H9 (cell line): ENCODE measurements around the gene B3GNT5. TPM values are rescaled to one million over a fixed set of nuclear protein-coding genes. Genes with fewer than 3 reads are reported as not detected.

Experiments
- DNase-seq: peaks from one replicate; pipeline ENCODE4 v3.0.0-alpha.2; 2017
- H2AFZ ChIP-seq: one replicate; pipeline ENCODE4 v1.6.1; 2013; ENCODE audit warnings: mild to moderate bottlenecking, low read length, control low read depth, moderate library complexity
- H2AK5ac ChIP-seq: 2 replicates; pipeline ENCODE4 v1.6.1; 2013; ENCODE audit warnings: low read length, control low read depth, mixed read lengths; ENCODE audit not compliant: insufficient read length
- H2BK120ac ChIP-seq: one replicate; pipeline ENCODE4 v1.6.1; 2013; ENCODE audit warnings: low read depth, mild to moderate bottlenecking, low read length, control low read depth, inconsistent platforms; ENCODE audit not compliant: poor library complexity, severe bottlenecking
- H2BK12ac ChIP-seq: 2 replicates; pipeline ENCODE4 v1.6.1; 2013; ENCODE audit warnings: low read length, control low read depth, mixed read lengths, low read depth; ENCODE audit not compliant: insufficient read length
- H2BK15ac ChIP-seq: 2 replicates; pipeline ENCODE4 v1.6.1; 2013; ENCODE audit warnings: low read depth, low read length, control low read depth
- H2BK20ac ChIP-seq: one replicate; pipeline ENCODE4 v1.6.1; 2013; ENCODE audit warnings: low read depth, mild to moderate bottlenecking, low read length, control low read depth, inconsistent platforms; ENCODE audit not compliant: poor library complexity, severe bottlenecking
- H2BK5ac ChIP-seq: 2 replicates; pipeline ENCODE4 v1.6.1; 2013; ENCODE audit warnings: low read length, control low read depth, mixed read lengths; ENCODE audit not compliant: insufficient read length
- H3K14ac ChIP-seq: 2 replicates; pipeline ENCODE4 v1.6.1; 2013; ENCODE audit warnings: low read length, control low read depth; ENCODE audit not compliant: insufficient read depth
- H3K18ac ChIP-seq: 2 replicates; pipeline ENCODE4 v1.6.1; 2013; ENCODE audit warnings: low read depth, mild to moderate bottlenecking, mixed read lengths, low read length, control low read depth; ENCODE audit not compliant: insufficient read length
- H3K23ac ChIP-seq: 2 replicates; pipeline ENCODE4 v1.6.1; 2013; ENCODE audit warnings: low read length, control low read depth, mixed read lengths, low read depth; ENCODE audit not compliant: insufficient read length
- H3K23me2 ChIP-seq: 2 replicates; pipeline ENCODE4 v1.6.1; 2013; ENCODE audit warnings: low read depth, mild to moderate bottlenecking, mixed read lengths, low read length, control low read depth; ENCODE audit not compliant: insufficient read length, poor library complexity, severe bottlenecking
- H3K27ac ChIP-seq: 2 replicates; pipeline ENCODE4 v1.5.1; 2013; ENCODE audit warnings: low read length, control low read depth, mixed read lengths, low read depth; ENCODE audit not compliant: insufficient read length
- H3K27me3 ChIP-seq: 2 replicates; pipeline ENCODE4 v1.6.1; 2013; ENCODE audit warnings: low read length, control low read depth, inconsistent platforms; ENCODE audit not compliant: insufficient read depth
- H3K4ac ChIP-seq: 2 replicates; pipeline ENCODE4 v1.6.1; 2013; ENCODE audit warnings: low read depth, mild to moderate bottlenecking, control low read depth, inconsistent platforms, low read length, moderate library complexity
- H3K4me1 ChIP-seq: 2 replicates; pipeline ENCODE4 v1.6.1; 2013; ENCODE audit warnings: low read length, control low read depth, inconsistent platforms; ENCODE audit not compliant: insufficient read depth
- H3K4me2 ChIP-seq: 2 replicates; pipeline ENCODE4 v1.6.1; 2013; ENCODE audit warnings: low read length, control low read depth, mixed read lengths; ENCODE audit not compliant: insufficient read length, insufficient read depth
- H3K56ac ChIP-seq: 2 replicates; pipeline ENCODE4 v1.6.1; 2013; ENCODE audit warnings: low read depth, mild to moderate bottlenecking, mixed read lengths, low read length, control low read depth; ENCODE audit not compliant: insufficient read length
- H3K79me1 ChIP-seq: 2 replicates; pipeline ENCODE4 v1.6.1; 2013; ENCODE audit warnings: low read depth, mild to moderate bottlenecking, moderate library complexity, low read length, control low read depth, inconsistent platforms; ENCODE audit not compliant: insufficient read depth, poor library complexity, severe bottlenecking
- H3K79me2 ChIP-seq: 2 replicates; pipeline ENCODE4 v1.6.1; 2013; ENCODE audit warnings: low read length, control low read depth, inconsistent platforms; ENCODE audit not compliant: insufficient read depth
- H3K9ac ChIP-seq: 2 replicates; pipeline ENCODE4 v1.6.1; 2013; ENCODE audit warnings: low read length, control low read depth, mixed read lengths; ENCODE audit not compliant: insufficient read length; ENCODE audit errors: extremely low read depth
- H3K9me3 ChIP-seq: one replicate; pipeline ENCODE4 v1.6.1; 2013; ENCODE audit warnings: low read depth, low read length, inconsistent platforms; ENCODE audit not compliant: control insufficient read depth
- H3T11ph ChIP-seq: one replicate; pipeline ENCODE4 v1.6.1; 2013; ENCODE audit warnings: mild to moderate bottlenecking, low read length, control low read depth, inconsistent platforms
- H4K20me1 ChIP-seq: one replicate; pipeline ENCODE4 v1.6.1; 2013; ENCODE audit not compliant: control insufficient read depth, insufficient read length, insufficient read depth
- H4K5ac ChIP-seq: 2 replicates; pipeline ENCODE4 v1.6.1; 2013; ENCODE audit warnings: low read depth, mild to moderate bottlenecking, mixed read lengths, low read length, control low read depth; ENCODE audit not compliant: insufficient read length
- H4K8ac ChIP-seq: replicated peaks from 2 replicates; pipeline ENCODE4 v1.6.1; 2013; ENCODE audit warnings: low read length, control low read depth, mixed read lengths, low read depth; ENCODE audit not compliant: insufficient read length
- H4K91ac ChIP-seq: 2 replicates; pipeline ENCODE4 v1.6.1; 2013; ENCODE audit warnings: low read depth, mild to moderate bottlenecking, moderate library complexity, mixed read lengths, low read length, control low read depth; ENCODE audit not compliant: insufficient read length
- H3K27ac Mint-ChIP-seq, 3 experiments: 2 replicates in 2 of 3; 3 replicates in 1 of 3; pipeline ENCODE4 v1.8.0; 2020 to 2021; ENCODE audit warnings: mixed read lengths in 3 of 3, mild to moderate bottlenecking in 1 of 3, moderate library complexity in 1 of 3
- H3K27me3 Mint-ChIP-seq: 2 replicates; pipeline ENCODE4 v1.8.0; 2021; ENCODE audit warnings: low read depth, mild to moderate bottlenecking, moderate library complexity, mixed read lengths
- H3K36me3 Mint-ChIP-seq, 3 experiments: 2 replicates in 2 of 3; 3 replicates in 1 of 3; pipeline ENCODE4 v1.8.0; 2020 to 2021; ENCODE audit warnings: low read depth in 3 of 3, mixed read lengths in 3 of 3; ENCODE audit not compliant: insufficient read depth in 1 of 3
- H3K4me1 Mint-ChIP-seq, 2 experiments: 2 replicates each; pipeline ENCODE4 v1.8.0; 2020; ENCODE audit warnings: mixed read lengths in 2 of 2
- H3K4me3 Mint-ChIP-seq, 2 experiments: 2 replicates in 1 of 2; 3 replicates in 1 of 2; pipeline ENCODE4 v1.8.0; 2020 to 2021; ENCODE audit warnings: mild to moderate bottlenecking in 2 of 2, mixed read lengths in 2 of 2, moderate library complexity in 1 of 2
- H3K9me3 Mint-ChIP-seq, 2 experiments: 2 replicates in 1 of 2; 3 replicates in 1 of 2; pipeline ENCODE4 v1.8.0; 2020; ENCODE audit warnings: mild to moderate bottlenecking in 2 of 2, mixed read lengths in 2 of 2, moderate library complexity in 1 of 2
- CTCF ChIP-seq: fragments of 200-600 bp; sonication (generic); conservative IDR thresholded peaks from 3 replicates; pipeline ENCODE4 v1.8.0; 2021; ENCODE audit warnings: antibody characterized with exemption, mild to moderate bottlenecking
- WGBS: extraction: QIAGEN DNeasy Blood & Tissue Kit; methylation state at CpG from one replicate; pipeline ENCODE4 v1.1.7; 2013; ENCODE audit warnings: missing lambda C conversion rate, low lambda C conversion rate, mixed read lengths; ENCODE audit not compliant: insufficient read length; ENCODE audit errors: extremely low coverage; 5-methylcytosine and 5-hydroxymethylcytosine counted together
- total RNA-seq: library from RNA; stranded (reverse); gene quantifications from 2 replicates; pipeline ENCODE4 v1.2.1, GENCODE V29; 2021

The B3GNT5 gene
- total RNA-seq, 1 experiment from 2014 or later = 7.3 TPM

- Histone ChIP-seq H2AFZ (no peak overlapping the region), H4K91ac (no peak overlapping the region)
These were observed 38.5 kb downstream of the B3GNT5 start for GRCh38 chr3:183291497-183292031.

More at GRCh38 chr3:183291497-183292031, 38.5 kb downstream of the B3GNT5 start:
- WGBS = no CpG with 5 or more reads among the region's 4 CpGs
- no peaks in the 10 kb centered on the region for H3K79me1 ChIP-seq
- H3K27ac ChIP-seq = no peak overlapping the region
- H3K4ac ChIP-seq = no peak overlapping the region
- H3K79me2 ChIP-seq = no peaks in the 10 kb centered on the region
- H3K18ac ChIP-seq = no peak overlapping the region
- H3K4me1 ChIP-seq = no peaks in the 10 kb centered on the region
- H3K9ac ChIP-seq = no peak overlapping the region
- no peaks in the 10 kb centered on the region for H3K23me2 ChIP-seq
- no peak overlapping the region for H4K8ac ChIP-seq
- H2BK20ac ChIP-seq = no peak overlapping the region
- no peak for TF ChIP-seq CTCF
- no peak overlapping the region for H2BK12ac ChIP-seq
- no peak overlapping the region for H4K5ac ChIP-seq
- no peaks in the 10 kb centered on the region for H3K27me3 ChIP-seq
- no peak for DNase-seq
- H3K14ac ChIP-seq = no peak overlapping the region
- no peak overlapping the region for H3K4me2 ChIP-seq
- no peak overlapping the region for H3T11ph ChIP-seq
- H3K27me3 Mint-ChIP-seq = no peaks in the 10 kb centered on the region
- no peak overlapping the region for H3K4me3 Mint-ChIP-seq
- H3K27ac Mint-ChIP-seq = no peak overlapping the region
- H2AK5ac ChIP-seq = no peak overlapping the region
- H2BK5ac ChIP-seq = no peak overlapping the region
- no peak overlapping the region for H2BK15ac ChIP-seq
- H4K20me1 ChIP-seq = no peaks in the 10 kb centered on the region
- peaks cover 0 to 22% (median 20%) of the 10 kb centered on the region in 3 experiments; a peak in 6 of 7 replicates for H3K36me3 Mint-ChIP-seq
- no peak overlapping the region for H2BK120ac ChIP-seq
- H3K4me1 Mint-ChIP-seq = no peaks in the 10 kb centered on the region
- no peaks in the 10 kb centered on the region for H3K9me3 ChIP-seq
- H3K23ac ChIP-seq = peak overlapping the region; percentile 76
- no peak overlapping the region for H3K56ac ChIP-seq
- no peaks in the 10 kb centered on the region for H3K9me3 Mint-ChIP-seq
